ENCODE data around the gene CD52. TPM values are rescaled to one million over a fixed set of nuclear protein-coding genes. Genes with fewer than 3 reads are reported as not detected.

CD52 gene, protein sequence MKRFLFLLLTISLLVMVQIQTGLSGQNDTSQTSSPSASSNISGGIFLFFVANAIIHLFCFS
- total RNA-seq, result 7.6 TPM

DNA sequence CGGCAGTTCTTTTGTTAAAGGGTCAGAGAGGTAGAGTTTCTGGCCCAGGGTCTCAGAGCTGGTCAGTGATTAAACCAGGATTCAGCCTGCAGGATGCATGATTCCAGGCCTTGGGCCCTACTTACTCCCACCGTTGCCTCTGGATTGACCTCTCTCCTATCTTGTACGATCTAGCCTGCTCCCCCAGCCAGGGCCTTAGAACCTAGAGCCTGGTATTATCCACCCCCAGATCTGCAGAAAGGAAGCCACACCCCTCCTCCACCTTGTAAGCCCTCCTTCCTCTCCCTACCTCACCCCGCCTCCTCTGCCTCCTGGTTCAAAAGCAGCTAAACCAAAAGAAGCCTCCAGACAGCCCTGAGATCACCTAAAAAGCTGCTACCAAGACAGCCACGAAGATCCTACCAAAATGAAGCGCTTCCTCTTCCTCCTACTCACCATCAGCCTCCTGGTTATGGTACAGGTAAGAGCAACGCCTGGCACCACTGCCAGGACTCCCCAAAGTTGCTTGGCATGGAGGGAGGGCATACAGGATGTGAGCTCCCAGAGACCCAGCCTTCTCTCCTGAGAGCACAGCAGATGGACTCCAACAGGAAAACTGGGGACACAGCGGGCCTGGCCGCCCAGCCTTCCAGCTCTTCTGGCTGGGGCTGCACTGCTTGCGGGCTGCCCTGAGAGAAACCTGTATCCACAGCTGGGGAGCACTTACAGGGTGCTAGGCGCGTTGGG, at the start of gene CD52:
Gene CD52 (plus strand): TSS at position 347 of the 726 bp plus-strand sequence. CDS start 60 bp downstream, at position 407.

DNA sequence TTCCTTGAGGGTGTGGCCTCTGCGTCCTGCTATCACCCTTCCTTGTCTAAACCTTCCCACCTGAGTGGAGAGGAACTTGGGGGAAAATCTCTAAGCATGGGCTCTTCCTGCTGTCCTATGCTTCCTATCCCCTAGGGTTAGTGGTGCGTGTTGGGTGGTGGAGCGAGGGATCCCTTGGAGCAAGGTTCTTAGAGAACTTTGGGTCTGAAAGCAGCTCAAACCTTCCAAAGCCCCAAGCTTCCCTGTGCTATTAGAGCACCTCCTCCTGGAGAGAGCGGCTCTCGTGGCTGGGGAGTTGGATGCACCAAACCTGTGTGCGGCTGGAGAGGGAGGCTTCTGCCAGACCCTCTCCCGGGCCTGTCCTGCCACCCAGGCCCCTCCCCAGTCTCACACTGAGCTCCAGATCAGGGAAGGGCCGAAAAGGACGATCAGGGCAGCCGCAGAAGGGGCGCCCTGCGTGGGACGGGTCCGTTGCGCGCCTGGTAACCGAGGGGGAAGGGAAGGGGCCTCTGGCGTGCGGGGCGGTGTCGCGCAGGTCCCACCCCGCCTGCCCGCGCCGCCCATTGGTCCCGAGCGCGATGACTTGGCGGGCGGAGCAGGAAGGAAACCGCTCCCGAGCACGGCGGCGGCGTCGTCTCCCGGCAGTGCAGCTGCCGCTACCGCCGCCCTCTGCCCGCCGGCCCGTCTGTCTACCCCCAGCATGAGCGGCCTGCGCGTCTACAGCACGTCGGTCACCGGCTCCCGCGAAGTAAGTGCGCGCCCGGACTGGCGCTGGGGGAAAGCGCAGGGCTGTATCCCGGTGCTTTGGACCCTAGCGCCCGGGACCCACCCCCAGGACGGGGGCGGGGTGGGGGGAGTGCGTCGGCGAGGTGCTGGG, 38.1 kb upstream of the CD52 start, which contains the start of gene SH3BGRL3:
Gene SH3BGRL3 (plus strand): TSS at position 631 of the 877 bp plus-strand sequence. CDS start 70 bp downstream, at position 701.

DNA sequence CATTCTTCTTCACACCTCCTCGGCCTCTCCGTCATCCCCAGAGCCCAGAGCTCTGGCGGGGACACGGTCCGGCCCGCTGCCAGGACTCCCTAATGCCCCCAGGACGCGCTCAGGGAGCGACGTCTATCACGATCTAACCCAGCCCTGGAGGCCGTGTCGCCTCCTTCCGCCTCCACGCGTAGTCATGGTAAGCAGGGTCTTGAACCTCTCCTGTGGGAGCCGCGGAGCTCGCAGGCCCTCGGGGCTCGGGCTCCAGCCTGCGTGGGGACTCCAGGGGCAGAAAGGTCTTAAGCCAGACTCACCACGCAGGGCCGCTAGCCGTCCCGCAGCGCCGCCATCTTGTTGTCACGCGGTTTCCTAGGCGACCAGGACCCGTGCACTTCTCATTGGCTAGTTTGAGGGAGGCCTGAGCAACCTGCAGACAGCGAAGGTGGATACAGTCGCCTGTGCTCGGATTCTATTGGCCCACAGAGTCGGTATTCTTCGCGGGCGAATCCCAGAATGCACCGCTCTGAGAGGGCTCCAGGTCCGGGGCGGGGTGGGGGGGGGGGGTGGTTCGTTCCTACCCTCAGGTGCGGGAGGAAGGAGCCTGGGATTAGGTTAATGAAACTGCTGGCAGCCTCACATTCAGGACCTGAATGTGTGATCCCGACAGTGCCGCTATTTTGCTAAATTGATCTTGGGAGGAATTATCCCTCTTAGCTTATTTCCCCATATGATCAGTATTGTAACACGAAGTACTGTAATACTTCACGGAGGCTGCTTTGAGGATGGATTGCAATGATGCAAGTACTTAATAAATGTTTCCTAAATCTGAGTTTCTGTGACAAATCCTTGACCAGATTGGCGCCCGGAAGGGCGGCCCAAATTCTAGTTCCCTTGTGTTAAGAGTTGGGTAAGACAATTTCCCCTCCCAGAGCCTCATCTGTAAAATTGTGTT, 11.2 kb upstream of the CD52 start, which contains the start of gene UBXN11:
Gene UBXN11 (minus strand): TSS at position 347 of the 940 bp plus-strand sequence. CDS start 3,753 bp downstream, outside the sequence.

DNA sequence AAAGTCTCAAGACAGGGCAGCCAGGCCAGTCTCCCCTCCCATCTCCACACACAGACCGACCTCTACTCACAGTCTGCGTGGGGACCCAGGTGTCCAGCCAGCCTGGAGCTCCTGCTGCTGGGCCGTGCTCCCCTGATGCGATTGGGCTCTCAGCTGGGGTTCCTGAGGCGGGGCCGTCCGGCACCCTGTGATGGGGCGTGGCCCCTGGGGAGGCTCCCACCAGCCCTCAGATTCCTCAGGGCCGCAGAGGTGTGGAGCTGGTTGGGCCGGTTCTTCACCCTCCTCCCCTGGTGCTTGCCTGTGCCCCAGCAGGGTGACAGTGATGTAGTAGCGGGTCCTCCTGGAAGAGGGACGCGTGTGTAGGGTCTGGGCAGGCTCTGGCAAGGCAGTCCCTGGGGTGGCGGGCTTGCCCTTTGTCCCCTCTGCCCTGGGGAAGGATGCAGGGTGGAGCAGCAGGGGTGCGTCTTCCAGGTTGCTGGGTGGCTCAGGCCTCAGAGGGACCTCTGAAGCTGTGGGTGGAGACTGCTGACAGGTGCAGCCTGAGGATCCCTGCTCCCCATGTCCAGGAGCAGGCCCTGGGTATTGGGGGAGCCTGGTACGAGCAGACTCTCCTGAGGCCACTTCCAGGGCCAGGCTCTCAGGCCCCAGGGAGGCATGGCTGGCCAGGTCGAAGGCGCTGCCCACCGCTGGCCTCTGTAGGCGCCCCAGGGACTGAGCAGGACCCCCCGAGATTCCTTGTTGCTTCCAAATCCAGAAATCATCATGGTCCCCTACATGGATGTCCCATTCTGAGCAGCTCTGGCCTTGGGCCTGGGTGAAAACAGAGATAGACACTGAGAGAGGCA, 36.4 kb downstream of the CD52 start, which contains the start of gene CRYBG2:
Gene CRYBG2 (minus strand): TSS at position 155 of the 845 bp plus-strand sequence. CDS start 7,473 bp downstream, outside the sequence.

Other genes with a start within 250 kb of the CD52 start
- 10.5 TPM for gene PDIK1L, start 206.1 kb upstream of the CD52 start, total RNA-seq
- gene FAM110D, start 158.9 kb upstream of the CD52 start, total RNA-seq, result 1.5 TPM
- not detected for gene C1orf232, start 149.0 kb upstream of the CD52 start, total RNA-seq
- gene ZNF593, start 148.1 kb upstream of the CD52 start, total RNA-seq, result 25.9 TPM
- gene ZNF593OS, start 146.1 kb upstream of the CD52 start, total RNA-seq, result not detected
- 7.6 TPM for gene CNKSR1, start 140.5 kb upstream of the CD52 start, total RNA-seq
- not detected for gene CATSPER4, start 127.4 kb upstream of the CD52 start, total RNA-seq
- gene CEP85, start 83.8 kb upstream of the CD52 start, total RNA-seq, result 17.0 TPM
- 20.8 TPM for gene SH3BGRL3, start 37.9 kb upstream of the CD52 start, total RNA-seq
- gene UBXN11, start 11.3 kb upstream of the CD52 start, total RNA-seq, result 19.4 TPM
- 0.29 TPM for gene CRYBG2, start 36.2 kb downstream of the CD52 start, total RNA-seq
- not detected for gene ZNF683, start 54.8 kb downstream of the CD52 start, total RNA-seq
- not detected for gene LIN28A, start 92.9 kb downstream of the CD52 start, total RNA-seq
- 25.5 TPM for gene DHDDS, start 114.4 kb downstream of the CD52 start, total RNA-seq
- gene HMGN2, start 154.5 kb downstream of the CD52 start, total RNA-seq, result 282 TPM
- gene RPS6KA1, start 211.8 kb downstream of the CD52 start, total RNA-seq, result 32.4 TPM

All from metanephros (tissue), 1 donor.